ENCODE measurements around the gene ZRANB3.

The ZRANB3 gene

DNA sequence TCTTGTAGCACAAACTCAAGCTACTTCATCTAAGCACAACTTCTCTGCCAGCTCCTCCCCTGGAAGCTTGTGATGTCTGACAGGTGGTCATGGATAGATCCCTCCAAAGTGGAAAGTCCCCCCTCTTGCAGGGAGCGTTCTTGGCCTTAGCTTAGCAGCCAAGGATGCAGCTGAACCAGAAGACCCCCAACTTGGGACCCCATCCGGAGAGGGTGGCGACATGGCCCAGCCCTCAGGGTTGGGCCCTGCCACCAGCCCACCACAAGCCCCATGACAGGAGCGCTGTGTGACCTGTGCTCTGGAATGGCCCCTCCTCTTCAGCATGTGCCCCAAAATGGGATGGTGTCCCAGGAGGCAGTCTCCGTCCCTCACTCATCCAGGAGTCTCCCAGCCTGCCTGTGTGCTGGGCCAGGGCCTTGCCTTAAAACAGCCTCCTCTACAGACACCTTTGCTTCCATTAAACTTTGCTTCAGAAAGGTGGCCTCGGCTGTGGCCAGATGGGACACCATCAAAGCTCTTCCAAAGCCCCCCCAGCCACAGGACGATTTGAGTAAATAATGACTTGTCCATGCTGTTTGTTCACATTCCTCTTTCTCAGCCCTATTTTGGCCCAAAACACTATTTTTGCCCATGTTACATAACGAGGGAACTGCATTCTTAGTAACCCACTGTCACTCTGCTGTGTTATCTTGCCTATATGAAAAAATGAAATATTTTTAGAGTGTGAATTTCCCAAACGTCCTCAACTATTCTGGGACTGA is 356.8 kb downstream of the ZRANB3 start:
- H3K4me2 ChIP-seq (ENCODE audit: low read depth, low read length) = no peak overlapping the region
- TF ChIP-seq, protein P1, sequence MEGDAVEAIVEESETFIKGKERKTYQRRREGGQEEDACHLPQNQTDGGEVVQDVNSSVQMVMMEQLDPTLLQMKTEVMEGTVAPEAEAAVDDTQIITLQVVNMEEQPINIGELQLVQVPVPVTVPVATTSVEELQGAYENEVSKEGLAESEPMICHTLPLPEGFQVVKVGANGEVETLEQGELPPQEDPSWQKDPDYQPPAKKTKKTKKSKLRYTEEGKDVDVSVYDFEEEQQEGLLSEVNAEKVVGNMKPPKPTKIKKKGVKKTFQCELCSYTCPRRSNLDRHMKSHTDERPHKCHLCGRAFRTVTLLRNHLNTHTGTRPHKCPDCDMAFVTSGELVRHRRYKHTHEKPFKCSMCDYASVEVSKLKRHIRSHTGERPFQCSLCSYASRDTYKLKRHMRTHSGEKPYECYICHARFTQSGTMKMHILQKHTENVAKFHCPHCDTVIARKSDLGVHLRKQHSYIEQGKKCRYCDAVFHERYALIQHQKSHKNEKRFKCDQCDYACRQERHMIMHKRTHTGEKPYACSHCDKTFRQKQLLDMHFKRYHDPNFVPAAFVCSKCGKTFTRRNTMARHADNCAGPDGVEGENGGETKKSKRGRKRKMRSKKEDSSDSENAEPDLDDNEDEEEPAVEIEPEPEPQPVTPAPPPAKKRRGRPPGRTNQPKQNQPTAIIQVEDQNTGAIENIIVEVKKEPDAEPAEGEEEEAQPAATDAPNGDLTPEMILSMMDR (IDR thresholded peaks at IDR 0.05; ENCODE audit: low read length) = no peak
- TF ChIP-seq EZH2phosphoT487 (IDR thresholded peaks at IDR 0.05; ENCODE audit: low read length) (no peak), EZH2 (optimal IDR thresholded peaks at IDR 0.05; ENCODE audit: low read depth, low read length) (no peak)
- H3K4me3 ChIP-seq (ENCODE audit: low read length) = no peak overlapping the region
- no peaks in the 10 kb centered on the region for H3K9me3 ChIP-seq (replicated peaks; ENCODE audit: insufficient read depth, low read length)
- no peaks in the 10 kb centered on the region for H3K9me2 ChIP-seq (replicated peaks; ENCODE audit: insufficient read depth, low read length)
- no peak overlapping the region for H3K27ac ChIP-seq (ENCODE audit: low read length)
- no peak overlapping the region for H2AFZ ChIP-seq (ENCODE audit: low read length)
- no peak for DNase-seq
- H3K27me3 ChIP-seq (replicated peaks; ENCODE audit: insufficient read depth, low read length) = no peaks in the 10 kb centered on the region
- peaks cover 10% of the 10 kb centered on the region for H3K4me1 ChIP-seq (ENCODE audit: low read length)
- no peaks in the 10 kb centered on the region for H4K20me1 ChIP-seq (ENCODE audit: insufficient read depth, low read length)
- no peaks in the 10 kb centered on the region; the same call in 1 of the 2 replicates for H3K36me3 ChIP-seq (replicated peaks; ENCODE audit: insufficient read depth, low read length)
- H3K79me2 ChIP-seq (ENCODE audit: low read length) = no peaks in the 10 kb centered on the region
- no peak overlapping the region for H3K9ac ChIP-seq (ENCODE audit: low read length)
- H3F3A ChIP-seq (ENCODE audit: insufficient read depth, low read length) = 0 out of 2 replicates have a peak, but pooled peaks cover 4% of the 10 kb centered on the region

DNA sequence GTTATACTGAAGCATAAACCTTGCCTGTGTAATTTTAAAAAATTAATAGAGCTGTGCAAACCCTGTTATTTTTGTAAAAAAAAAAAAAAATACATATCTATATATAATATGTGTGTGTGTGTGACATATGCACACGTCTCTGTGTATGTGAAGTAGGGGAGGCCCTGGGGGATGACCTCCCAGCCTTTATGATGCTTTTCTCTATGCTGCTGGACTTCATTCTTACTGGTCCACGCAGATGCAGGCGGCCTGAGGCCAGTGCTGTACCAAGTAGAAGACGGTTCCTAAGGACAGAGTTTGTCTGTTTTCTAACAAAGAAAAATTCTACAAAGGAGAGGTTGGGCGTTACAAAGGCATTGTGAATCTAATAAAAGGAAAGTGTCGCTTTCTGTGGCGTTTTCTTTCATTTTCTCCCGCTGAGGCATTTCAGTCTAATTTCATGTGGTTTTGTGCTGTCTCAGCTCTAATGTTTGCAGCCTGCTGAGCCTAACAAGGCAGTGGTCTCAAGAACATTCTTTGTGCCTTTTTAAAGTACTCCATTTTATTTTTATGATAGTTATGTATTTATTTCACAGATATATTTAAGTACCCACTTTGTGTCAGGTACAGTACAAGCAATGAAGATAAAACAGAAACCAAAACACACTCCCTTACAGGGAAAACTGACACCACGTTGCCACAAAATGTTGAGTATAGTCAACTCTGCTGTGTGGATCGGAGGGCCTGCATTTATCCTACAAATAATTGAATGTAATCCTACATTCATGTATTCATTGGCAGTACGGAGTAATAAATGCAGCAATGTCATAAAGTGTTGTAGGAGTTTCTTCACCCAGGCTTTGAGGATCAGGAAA is 360.9 kb downstream of the ZRANB3 start:
- Histone ChIP-seq H3K27me3 (replicated peaks; ENCODE audit: insufficient read depth, low read length) (no peaks in the 10 kb centered on the region), H3K4me3 (ENCODE audit: low read length) (peak overlapping the region; percentile 3; the same call in 1 of the 2 replicates), H3K79me2 (ENCODE audit: low read length) (0 out of 2 replicates have a peak, but pooled peaks cover 3% of the 10 kb centered on the region), H3K4me2 (ENCODE audit: low read depth, low read length) (peak overlapping the region; percentile 51), H3F3A (ENCODE audit: insufficient read depth, low read length) (0 out of 2 replicates have a peak, but pooled peaks cover 4% of the 10 kb centered on the region), H4K20me1 (ENCODE audit: insufficient read depth, low read length) (no peaks in the 10 kb centered on the region), H2AFZ (ENCODE audit: low read length) (no peak overlapping the region), H3K9me2 (replicated peaks; ENCODE audit: insufficient read depth, low read length) (no peaks in the 10 kb centered on the region), H3K9ac (ENCODE audit: low read length) (0 out of 2 replicates have a peak overlapping the region, but pooled peaks have one; percentile 4), H3K9me3 (replicated peaks; ENCODE audit: insufficient read depth, low read length) (no peaks in the 10 kb centered on the region), H3K27ac (ENCODE audit: low read length) (peak overlapping the region; percentile 49; the same call in 1 of the 2 replicates), H3K4me1 (ENCODE audit: low read length) (peaks cover 16% of the 10 kb centered on the region), H3K36me3 (replicated peaks; ENCODE audit: insufficient read depth, low read length) (peaks cover 9% of the 10 kb centered on the region; the same call in 1 of the 2 replicates)
- DNase-seq = peak; percentile 55
- TF ChIP-seq, protein P1 (IDR thresholded peaks at IDR 0.05; ENCODE audit: low read length) = no peak
- no peak for TF ChIP-seq EZH2phosphoT487 (IDR thresholded peaks at IDR 0.05; ENCODE audit: low read length)
- TF ChIP-seq EZH2 (optimal IDR thresholded peaks at IDR 0.05; ENCODE audit: low read depth, low read length) = no peak

DNA sequence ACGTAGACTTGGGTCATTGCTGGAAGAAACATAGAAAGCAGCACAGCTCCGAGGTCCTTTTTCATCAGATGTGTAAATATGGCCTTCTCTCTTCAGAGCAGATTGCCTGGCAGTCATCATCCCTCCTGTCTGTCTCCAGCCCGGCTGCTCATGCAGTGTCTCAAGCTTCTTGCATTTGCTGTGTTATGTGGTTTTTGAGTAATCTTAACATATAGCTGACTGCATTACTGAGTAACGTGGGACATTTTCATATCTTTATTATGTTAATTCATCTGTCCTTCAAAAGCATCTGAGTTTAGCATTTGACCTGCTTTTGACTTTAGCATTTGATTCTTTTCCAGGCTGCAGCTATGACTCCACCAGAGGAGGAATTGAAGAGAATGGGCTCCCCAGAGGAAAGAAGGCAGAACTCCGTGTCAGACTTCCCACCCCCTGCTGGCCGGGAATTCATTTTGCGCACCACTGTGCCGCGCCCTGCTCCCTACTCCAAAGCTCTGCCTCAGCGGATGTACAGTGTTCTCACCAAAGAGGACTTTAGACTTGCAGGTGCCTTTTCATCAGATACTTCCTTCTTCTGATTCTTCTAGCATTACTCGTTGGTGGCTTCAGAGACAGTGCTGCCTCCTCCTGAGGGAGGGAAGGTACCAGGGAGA is 362.7 kb downstream of the ZRANB3 start:
- 0 out of 2 replicates have a peak, but pooled peaks cover 6% of the 10 kb centered on the region for H3K79me2 ChIP-seq (ENCODE audit: low read length)
- no peak overlapping the region for H3K27ac ChIP-seq (ENCODE audit: low read length)
- H3K4me3 ChIP-seq (ENCODE audit: low read length) = no peak overlapping the region
- no peaks in the 10 kb centered on the region for H3K9me2 ChIP-seq (replicated peaks; ENCODE audit: insufficient read depth, low read length)
- no peaks in the 10 kb centered on the region for H3K27me3 ChIP-seq (replicated peaks; ENCODE audit: insufficient read depth, low read length)
- peaks cover 34% of the 10 kb centered on the region for H3K4me1 ChIP-seq (ENCODE audit: low read length)
- H2AFZ ChIP-seq (ENCODE audit: low read length) = no peak overlapping the region
- peaks cover 20% of the 10 kb centered on the region for H3F3A ChIP-seq (ENCODE audit: insufficient read depth, low read length)
- no peak for TF ChIP-seq EZH2phosphoT487 (IDR thresholded peaks at IDR 0.05; ENCODE audit: low read length)
- TF ChIP-seq EZH2 (optimal IDR thresholded peaks at IDR 0.05; ENCODE audit: low read depth, low read length) = no peak
- TF ChIP-seq, protein P1 (IDR thresholded peaks at IDR 0.05; ENCODE audit: low read length) = no peak
- peaks cover 15% of the 10 kb centered on the region; the same call in 1 of the 2 replicates for H3K36me3 ChIP-seq (replicated peaks; ENCODE audit: insufficient read depth, low read length)
- no peaks in the 10 kb centered on the region for H4K20me1 ChIP-seq (ENCODE audit: insufficient read depth, low read length)
- H3K4me2 ChIP-seq (ENCODE audit: low read depth, low read length) = no peak overlapping the region
- H3K9ac ChIP-seq (ENCODE audit: low read length) = no peak overlapping the region
- no peak for DNase-seq
- no peaks in the 10 kb centered on the region for H3K9me3 ChIP-seq (replicated peaks; ENCODE audit: insufficient read depth, low read length)

All from MM.1S (cell line).